Putamen (tissue), 1 donor: ENCODE data around the gene DAPK3.
"Not testable (repeated sequence)": the region's sequence is repeated elsewhere in the genome, so short reads cannot be mapped to it uniquely, and the experiment has no call there.

ENCODE experiments used
- DNase-seq: peaks from one replicate; pipeline ENCODE4 v3.0.0-alpha.2; 2016; ENCODE audit warnings: low spot score

Gene DAPK3

GRCh38 chr19:3954107-3954506, 16.8 kb downstream of the DAPK3 start:
- no peak for DNase-seq

- DNase-seq = not testable (repeated sequence)
Observed at GRCh38 chr19:3952755-3953276, 18.1 kb downstream of the DAPK3 start.

DNA sequence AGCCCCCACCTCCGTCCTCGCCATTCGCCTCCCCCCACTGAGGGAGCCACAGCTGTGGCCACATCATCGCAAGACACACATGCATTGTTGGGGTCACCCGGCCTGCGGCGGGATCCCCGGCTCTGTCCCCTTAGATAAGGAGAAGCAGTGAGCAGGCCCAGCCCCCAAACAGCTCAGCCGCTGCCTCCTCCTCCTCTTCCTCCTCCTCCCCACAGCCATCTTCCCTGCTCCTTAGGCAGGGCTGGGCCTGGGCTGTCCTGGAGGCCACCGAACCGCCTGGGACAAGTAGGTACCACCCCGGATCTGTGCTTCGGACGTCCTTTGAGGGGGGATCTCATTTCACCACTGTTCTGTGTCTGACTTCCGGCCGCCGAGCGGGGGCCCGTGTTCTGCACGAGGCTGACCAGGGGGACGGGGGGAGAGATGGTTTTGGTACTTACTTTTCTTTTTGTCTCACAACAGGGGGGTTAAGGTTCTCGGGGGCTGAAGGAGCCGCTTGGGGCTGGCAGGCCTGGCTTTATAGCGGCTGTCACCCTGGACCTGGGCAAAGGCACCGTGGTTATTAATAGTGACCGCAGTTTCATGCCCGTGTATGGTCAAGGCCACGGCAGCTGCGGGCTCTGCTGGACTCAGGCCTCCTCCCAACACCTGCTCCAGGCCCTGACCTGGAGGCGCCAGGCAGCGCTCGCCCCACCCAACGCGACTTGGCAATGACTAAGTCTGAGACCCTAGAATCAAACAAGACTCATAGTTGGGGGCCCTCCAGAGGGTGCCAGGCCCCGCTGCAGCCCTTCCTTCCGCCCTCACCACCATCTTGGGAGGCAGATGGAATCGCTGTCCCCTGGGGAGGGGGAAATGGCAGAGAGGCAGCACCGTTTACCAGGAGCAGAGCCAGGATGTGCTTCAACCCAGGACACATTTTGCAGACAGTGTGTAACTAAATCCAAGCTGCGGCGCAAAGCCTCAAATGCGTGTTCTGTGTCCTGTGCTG, 19.7 kb downstream of the DAPK3 start:
- DNase-seq = no peak

- no peak for DNase-seq
Observed at GRCh38 chr19:3949997-3950859, 20.7 kb downstream of the DAPK3 start.

- DNase-seq = no peak
Observed at GRCh38 chr19:3949294-3949693, 21.6 kb downstream of the DAPK3 start.

- not testable (repeated sequence) for DNase-seq
Observed at GRCh38 chr19:3947316-3947933, 23.5 kb downstream of the DAPK3 start.

GRCh38 chr19:3945838-3946237, 25.1 kb downstream of the DAPK3 start:
- no peak for DNase-seq

DNA sequence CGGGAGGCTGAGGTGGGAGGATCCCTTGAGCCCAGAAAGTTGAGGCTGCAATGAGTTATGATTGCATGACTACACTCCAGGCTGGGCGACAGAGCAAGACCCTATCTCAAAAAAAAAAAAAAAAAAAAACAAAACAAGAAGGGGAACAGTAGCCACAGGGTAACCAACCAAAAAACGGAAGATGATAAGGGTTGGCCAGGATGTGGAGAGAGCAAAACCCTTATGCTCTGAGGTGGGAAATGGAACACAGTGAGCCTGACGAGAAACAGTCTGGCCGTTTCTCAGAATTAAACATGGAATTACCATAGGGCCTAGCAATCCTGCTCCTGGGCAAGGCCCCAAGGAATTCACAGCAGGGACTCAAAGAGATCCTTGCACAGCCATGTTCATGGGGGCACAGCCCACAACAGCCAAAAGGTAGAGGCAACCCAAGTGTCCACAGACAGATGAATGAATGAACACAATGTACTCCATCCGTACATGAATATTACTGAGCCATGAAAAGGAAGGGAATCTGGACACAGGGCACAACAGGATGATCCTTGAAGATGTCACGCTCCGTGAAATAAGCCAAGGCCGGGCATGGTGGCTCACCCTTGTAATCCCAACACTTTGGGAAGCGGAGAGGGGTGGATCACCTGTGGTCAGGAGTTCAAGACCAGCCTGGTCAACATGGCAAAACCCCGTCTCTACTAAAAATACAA, 26.7 kb downstream of the DAPK3 start:
- no peak for DNase-seq

- DNase-seq = no peak
Observed at GRCh38 chr19:3942790-3943409, 28.0 kb downstream of the DAPK3 start.

DNA sequence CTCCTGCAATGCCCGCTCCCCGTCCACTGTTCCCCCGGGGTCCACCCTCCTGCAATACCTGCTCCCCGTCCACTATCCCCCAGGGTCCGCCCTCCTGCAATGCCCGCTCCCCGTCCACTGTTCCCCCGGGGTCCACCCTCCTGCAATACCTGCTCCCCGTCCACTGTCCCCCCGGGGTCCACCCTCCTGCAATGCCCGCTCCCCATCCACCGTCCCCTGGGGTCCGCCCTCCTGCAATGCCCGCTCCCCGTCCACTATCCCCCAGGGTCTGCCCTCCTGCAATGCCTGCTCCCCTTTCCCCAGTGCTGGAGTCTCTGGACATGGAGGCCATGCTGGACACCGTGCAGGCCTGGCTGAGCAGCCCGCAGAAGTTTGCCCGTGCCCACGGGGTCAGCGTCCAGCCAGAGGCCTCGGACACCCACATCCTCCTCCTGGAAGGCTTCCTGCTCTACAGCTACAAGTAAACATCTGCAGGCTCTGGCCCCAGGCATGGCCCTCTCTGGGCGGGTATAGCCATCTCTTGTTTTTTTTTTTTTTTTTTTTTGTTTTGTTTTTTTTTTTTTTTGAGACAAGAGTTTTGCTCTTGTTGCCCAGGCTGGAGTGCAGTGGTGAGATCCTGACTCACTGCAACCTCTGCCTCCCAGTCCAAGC, 32.5 kb downstream of the DAPK3 start:
- DNase-seq = not testable (repeated sequence)

GRCh38 chr19:3936506-3937442, 34.1 kb downstream of the DAPK3 start:
- DNase-seq = no peak

GRCh38 chr19:3932931-3933810, 37.7 kb downstream of the DAPK3 start, which contains the start of gene NMRK2:
Gene NMRK2, plus strand, starts transcription at chr19:3933069. Its CDS starts 603 bp downstream, at chr19:3933672.
- DNase-seq = no peak

DNA sequence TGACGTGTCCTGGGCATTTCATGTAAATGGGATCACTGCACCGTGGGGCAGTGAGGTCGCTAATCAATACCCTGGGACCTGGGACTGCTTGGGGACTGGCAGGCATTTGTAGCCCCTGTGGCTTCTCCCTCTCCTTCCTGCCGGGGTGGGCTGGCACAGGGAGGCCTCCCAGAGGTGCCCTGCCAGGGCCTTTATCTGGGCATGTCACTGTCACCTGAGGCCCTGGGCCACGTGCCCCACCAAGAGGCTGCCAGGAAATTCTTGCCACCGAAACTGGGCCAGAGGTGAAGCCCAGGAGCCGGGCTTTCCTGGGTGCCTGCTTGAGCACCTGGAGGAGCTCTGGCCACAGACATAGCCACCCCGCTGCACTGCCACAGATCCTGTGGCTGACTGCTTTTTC, 39.9 kb downstream of the DAPK3 start:
- DNase-seq = no peak

DNA sequence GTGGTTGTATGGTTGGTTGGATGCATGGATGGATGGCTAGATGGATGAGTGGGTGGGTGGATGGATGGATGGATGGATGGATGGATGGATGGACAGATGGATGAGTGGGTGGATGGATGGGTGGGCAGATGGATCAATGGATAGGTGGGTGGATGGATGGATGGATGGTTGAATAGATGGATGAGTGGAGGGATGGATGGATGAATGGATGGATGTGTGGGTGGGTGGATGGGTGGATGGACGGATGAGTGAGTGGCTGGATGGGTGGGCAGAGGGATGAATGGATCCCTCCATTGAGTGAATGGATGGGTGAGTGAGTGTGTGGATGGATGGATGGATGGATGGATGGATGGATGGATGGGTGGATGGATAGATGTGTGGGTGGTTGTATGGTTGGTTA, 47.0 kb downstream of the DAPK3 start:
- DNase-seq = no peak

DNA sequence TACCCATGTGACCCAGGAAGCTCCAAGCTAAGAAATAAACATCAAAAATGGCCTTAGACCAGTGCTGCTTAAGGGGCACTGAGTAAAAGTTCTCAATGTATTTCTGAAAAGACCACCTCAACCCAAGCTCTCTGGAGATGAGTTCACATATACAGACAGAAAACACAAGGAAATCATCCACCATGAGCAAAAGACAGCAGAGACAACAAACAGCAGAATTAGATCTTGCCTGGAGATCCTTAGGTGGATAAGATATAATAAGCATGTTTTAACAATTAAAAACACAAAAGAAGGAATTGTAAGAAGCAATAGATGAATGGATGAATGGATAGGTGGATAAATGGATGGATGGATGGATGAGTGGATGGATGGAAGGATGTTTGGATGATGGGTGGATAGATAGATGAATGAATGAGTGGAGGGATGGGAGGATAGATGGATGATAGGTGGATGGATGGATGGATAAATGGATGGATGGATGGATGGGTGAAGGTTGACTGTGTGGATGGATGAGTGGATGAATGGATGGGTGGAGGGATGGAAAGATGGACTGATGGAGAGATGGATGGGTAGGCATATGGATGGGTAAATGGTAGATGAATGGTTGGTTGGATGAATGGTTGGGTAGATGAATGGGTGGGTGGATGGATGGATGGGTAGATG, 47.7 kb downstream of the DAPK3 start:
- DNase-seq = no peak

GRCh38 chr19:3919793-3920192, 51.1 kb downstream of the DAPK3 start:
- DNase-seq = no peak

GRCh38 chr19:3916033-3916432, 54.9 kb downstream of the DAPK3 start:
- DNase-seq = no peak

- DNase-seq = no peak
Observed at GRCh38 chr19:3914199-3914598, 56.7 kb downstream of the DAPK3 start.
